HG02798 (cell line): ENCODE measurements around the gene AKAP12.
A peak's percentile ranks its signal among the peaks of the same experiment; 100 is the strongest.

Experiments used
- ATAC-seq: cut with Tn5 transposase; IDR thresholded peaks from one replicate; pipeline ENCODE4 v1.9.1; 2021; ENCODE audit warnings: mild to moderate bottlenecking; ENCODE audit not compliant: unreplicated experiment, poor library complexity

AKAP12 gene

GRCh38 chr6:151275566-151275965, 35.8 kb downstream of the AKAP12 start:
- no peak for ATAC-seq

- ATAC-seq: no peak
Observed at GRCh38 chr6:151276112-151276740, 36.5 kb downstream of the AKAP12 start.

DNA sequence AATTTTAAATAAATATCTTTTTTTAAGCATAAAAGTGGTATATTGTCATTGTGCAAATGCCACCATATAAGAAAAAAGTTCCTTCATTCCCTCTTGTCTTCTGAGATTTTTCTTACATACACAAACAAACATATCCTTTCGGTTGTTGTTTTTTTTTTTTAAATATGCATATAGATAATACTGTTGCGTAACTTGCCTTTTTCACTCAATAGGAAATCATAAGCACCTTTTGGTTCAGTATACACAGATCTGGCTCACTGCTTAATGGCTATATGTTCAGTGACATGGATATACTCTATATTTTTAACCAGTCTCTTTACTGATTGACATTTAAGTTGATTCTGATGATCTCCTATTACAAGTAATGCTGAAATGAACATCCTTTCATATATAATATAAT, 40.1 kb downstream of the AKAP12 start:
- no peak for ATAC-seq

DNA sequence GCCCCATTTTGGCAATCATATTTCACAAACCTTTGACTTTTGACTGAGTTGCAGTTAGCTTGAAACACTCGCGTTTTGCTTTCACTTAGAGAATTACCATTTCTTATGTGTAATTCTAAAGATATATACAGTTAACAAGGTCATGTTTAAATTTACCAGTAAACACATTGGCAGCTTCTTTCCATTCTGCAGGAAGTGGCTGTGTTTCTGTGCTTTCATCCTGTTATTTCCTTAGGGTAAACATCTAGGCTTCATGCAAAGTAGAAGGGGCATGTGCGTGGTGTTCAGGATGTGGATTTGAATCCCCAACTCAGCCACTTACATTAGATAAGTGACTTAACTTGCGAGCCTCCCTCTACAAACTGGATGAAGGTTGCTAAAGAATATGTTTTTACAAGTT, 41.1 kb downstream of the AKAP12 start:
- no peak for ATAC-seq

GRCh38 chr6:151284012-151284411, 44.2 kb downstream of the AKAP12 start:
- peak; percentile 42 for ATAC-seq

GRCh38 chr6:151284548-151285017, 44.8 kb downstream of the AKAP12 start:
- no peak for ATAC-seq

GRCh38 chr6:151285122-151285521, 45.4 kb downstream of the AKAP12 start:
- no peak for ATAC-seq

GRCh38 chr6:151286214-151286613, 46.4 kb downstream of the AKAP12 start:
- no peak for ATAC-seq

GRCh38 chr6:151288712-151289398, 49.1 kb downstream of the AKAP12 start:
- no peak for ATAC-seq

GRCh38 chr6:151289399-151290007, 49.7 kb downstream of the AKAP12 start:
- no peak for ATAC-seq

DNA sequence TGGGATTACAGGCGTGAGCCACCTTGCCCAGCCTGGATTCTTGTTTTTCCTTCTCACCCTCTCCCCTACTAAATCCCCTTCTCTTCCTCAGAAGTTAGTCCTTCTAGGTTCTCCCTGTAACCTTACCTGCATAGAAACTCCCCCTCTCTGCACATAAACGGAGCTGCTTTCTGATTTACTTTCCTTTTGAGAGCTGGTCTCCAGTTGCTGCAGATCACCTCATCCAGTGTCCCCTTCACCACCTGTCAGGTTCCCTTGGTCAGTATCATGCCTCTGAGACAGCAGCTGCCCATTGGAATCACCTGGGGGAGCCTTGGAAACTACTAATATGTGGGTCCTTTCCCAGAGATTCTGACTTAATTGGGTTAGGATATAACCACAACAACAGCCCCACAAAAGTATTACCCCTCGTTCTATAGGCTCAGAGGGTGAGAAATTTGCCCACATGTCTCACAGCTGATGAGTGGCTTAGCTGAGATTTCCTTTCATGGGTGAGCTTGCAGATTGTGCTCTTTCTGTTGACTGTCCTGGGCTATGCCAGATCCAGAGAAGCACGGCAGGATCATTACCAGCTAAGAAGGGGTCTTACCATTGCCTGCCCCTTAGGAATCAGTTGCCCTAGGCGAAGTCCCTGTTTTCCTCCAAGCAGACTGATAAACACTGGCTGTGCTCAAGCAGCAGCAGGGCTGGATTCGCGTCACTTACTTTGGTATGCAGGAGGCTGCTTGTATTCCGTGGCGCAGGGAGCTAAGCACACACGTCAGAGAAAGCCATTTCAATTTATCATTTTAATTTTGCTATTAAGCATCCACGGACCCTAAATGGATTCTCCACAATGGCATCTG, 51.3 kb downstream of the AKAP12 start:
- no peak for ATAC-seq

DNA sequence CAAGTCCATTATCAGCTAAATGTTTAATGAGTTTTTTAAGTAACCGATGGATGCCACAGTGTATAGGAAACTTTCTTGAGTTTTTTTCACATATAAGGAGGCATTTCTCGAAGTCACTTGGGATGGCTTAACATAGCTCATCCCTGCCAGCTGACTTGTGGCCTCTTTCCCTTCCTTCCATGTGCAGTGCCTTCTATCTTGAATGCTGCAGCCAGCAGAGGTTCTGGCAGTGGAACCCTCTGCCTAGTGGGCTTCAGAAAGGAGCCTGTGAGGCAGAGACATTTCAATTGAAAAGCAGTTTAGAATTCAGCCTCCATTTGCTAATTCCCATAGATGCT, 51.9 kb downstream of the AKAP12 start:
- no peak for ATAC-seq

GRCh38 chr6:151292974-151293687, 53.4 kb downstream of the AKAP12 start:
- ATAC-seq: no peak

- no peak for ATAC-seq
Observed at GRCh38 chr6:151293688-151294016, 53.9 kb downstream of the AKAP12 start.

DNA sequence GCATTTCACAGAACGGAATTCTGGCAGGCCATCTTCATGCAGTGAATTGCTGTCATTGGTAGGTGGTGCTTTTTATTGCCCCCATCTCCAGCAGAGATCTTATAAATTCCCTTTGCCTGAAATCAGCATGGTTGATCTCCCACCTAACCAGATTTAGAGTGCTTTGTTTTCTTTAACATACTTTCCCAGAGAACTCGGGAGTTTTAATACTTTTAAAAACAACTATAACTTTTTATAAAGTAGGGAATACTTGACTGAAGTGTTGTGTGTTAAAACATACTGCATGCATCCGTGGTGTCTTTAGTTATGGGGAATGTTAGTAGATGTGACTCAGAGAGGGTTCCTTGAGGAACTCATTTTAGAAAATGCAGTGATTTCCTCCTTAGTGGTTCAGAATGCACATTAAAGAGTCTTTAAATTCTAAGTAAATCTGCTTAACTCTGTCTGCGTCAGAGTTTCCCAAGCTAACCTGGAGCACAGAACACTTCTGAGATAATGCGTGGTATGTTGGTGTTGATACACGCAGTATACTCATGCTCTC, 54.9 kb downstream of the AKAP12 start:
- no peak for ATAC-seq

DNA sequence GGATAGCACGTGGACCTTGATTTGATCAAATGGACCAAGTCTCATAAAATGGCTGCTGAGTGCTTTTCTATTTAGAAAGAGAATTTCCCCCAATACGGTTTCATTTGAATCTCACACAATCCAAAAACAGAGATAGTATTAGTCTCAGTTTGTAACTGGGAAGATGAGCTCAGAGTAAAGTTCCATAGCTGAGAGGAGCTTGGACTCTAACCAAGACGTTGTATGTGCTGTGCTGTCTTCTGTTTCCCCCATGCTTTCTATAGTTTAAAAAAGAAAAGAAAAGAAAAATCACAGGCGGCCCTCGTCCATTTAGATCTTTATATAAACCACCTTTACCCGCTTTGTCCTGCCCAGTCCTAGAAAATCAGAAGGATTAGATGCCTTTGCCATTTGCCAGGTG, 58.1 kb downstream of the AKAP12 start:
- no peak for ATAC-seq

GRCh38 chr6:151299011-151299410, 59.2 kb downstream of the AKAP12 start:
- ATAC-seq: no peak

DNA sequence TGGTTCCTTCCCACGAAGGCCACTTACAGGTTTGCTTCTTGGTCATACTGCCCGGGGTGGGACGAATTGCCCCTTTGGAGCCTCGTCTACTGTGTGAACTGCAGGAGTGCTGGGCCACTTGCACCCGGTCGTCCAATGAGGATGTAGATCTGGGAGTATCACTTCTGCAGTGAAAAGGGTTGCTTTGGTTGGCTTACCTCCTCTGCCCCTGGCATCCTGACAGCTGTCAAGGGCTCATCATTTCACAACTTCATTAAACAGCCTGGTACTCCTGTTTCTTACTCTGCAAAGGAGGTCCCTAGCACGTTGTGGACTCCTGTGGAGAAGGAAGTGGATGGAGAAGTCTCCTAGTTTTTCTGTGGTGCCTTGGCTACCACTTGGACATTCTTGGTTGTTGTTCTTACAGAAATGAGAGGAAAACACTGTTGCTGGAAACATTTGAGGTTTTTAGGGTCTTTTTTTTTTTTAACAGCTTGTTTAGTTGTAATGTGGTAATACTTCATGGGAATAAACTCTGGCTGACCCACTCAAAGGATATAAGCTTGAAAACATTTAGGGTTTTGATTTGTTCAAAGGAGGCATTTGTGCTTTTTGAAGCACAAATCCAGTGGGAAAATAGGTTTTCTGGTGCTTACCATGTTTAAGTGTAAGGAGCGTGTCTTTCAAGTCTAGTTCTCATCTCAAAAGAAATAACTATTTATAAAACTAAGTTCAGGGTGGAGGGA, 60.7 kb downstream of the AKAP12 start:
- ATAC-seq: no peak

GRCh38 chr6:151301547-151301946, 61.8 kb downstream of the AKAP12 start:
- no peak for ATAC-seq
